ENCODE results near the gene LRRC41.

Gene LRRC41

GRCh38 chr1:46303872-46304326 is 483 bp upstream of the LRRC41 start:
- H3K36me3 ChIP-seq (ENCODE audit: control insufficient read depth, insufficient read depth, low read length), result no peaks in the 10 kb centered on the region; the same call in 1 of the 2 replicates

GRCh38 chr1:46302641-46303037 is 777 bp downstream of the LRRC41 start:
- no peaks in the 10 kb centered on the region for H3K27me3 ChIP-seq (replicated peaks; ENCODE audit: control insufficient read depth, insufficient read depth, low read length)
- no peaks in the 10 kb centered on the region; the same call in none of the 2 replicates for H3K36me3 ChIP-seq (ENCODE audit: control insufficient read depth, insufficient read depth, low read length)
- no peak for TF ChIP-seq CTCF (IDR thresholded peaks at IDR 0.05; ENCODE audit: insufficient read depth, low read length, poor library complexity, severe bottlenecking)
- H3K4me3 ChIP-seq (replicated peaks; ENCODE audit: low read depth, low read length), result peak overlapping the region; percentile 83
- no peak for DNase-seq (ENCODE audit: extremely low read depth, insufficient read length)

More at GRCh38 chr1:46303872-46304326, 483 bp upstream of the LRRC41 start:
- Histone ChIP-seq H3K27me3 (replicated peaks; ENCODE audit: control insufficient read depth, insufficient read depth, low read length) (no peaks in the 10 kb centered on the region), H3K4me3 (replicated peaks; ENCODE audit: low read depth, low read length) (peak overlapping the region; percentile 83)
- DNase-seq (ENCODE audit: extremely low read depth, insufficient read length), result no peak
- no peak for TF ChIP-seq CTCF (IDR thresholded peaks at IDR 0.05; ENCODE audit: insufficient read depth, low read length, poor library complexity, severe bottlenecking)

GRCh38 chr1:46301808-46302640 is 1.4 kb downstream of the LRRC41 start:
- DNase-seq (ENCODE audit: extremely low read depth, insufficient read length), result peak; percentile 82
- TF ChIP-seq CTCF (IDR thresholded peaks at IDR 0.05; ENCODE audit: insufficient read depth, low read length, poor library complexity, severe bottlenecking), result peak; percentile 52
- H3K27me3 ChIP-seq (replicated peaks; ENCODE audit: control insufficient read depth, insufficient read depth, low read length), result no peaks in the 10 kb centered on the region
- H3K4me3 ChIP-seq (replicated peaks; ENCODE audit: low read depth, low read length), result peak overlapping the region; percentile 83
- peaks cover 5% of the 10 kb centered on the region for H3K36me3 ChIP-seq (ENCODE audit: control insufficient read depth, insufficient read depth, low read length)

GRCh38 chr1:46301406-46301807 is 2.0 kb downstream of the LRRC41 start:
- no peak for DNase-seq (ENCODE audit: extremely low read depth, insufficient read length)
- H3K4me3 ChIP-seq (replicated peaks; ENCODE audit: low read depth, low read length), result peak overlapping the region; percentile 83
- H3K27me3 ChIP-seq (replicated peaks; ENCODE audit: control insufficient read depth, insufficient read depth, low read length), result no peaks in the 10 kb centered on the region
- TF ChIP-seq CTCF (IDR thresholded peaks at IDR 0.05; ENCODE audit: insufficient read depth, low read length, poor library complexity, severe bottlenecking), result no peak
- H3K36me3 ChIP-seq (ENCODE audit: control insufficient read depth, insufficient read depth, low read length), result peaks cover 5% of the 10 kb centered on the region

- Histone ChIP-seq H3K36me3 (ENCODE audit: control insufficient read depth, insufficient read depth, low read length) (peaks cover 5% of the 10 kb centered on the region), H3K4me3 (replicated peaks; ENCODE audit: low read depth, low read length) (peak overlapping the region; percentile 83), H3K27me3 (replicated peaks; ENCODE audit: control insufficient read depth, insufficient read depth, low read length) (no peaks in the 10 kb centered on the region)
- TF ChIP-seq CTCF (IDR thresholded peaks at IDR 0.05; ENCODE audit: insufficient read depth, low read length, poor library complexity, severe bottlenecking), result no peak
- no peak for DNase-seq (ENCODE audit: extremely low read depth, insufficient read length)
These were observed 2.6 kb downstream of the LRRC41 start for GRCh38 chr1:46300673-46301405.
